ENCODE results near the gene AKR1A1.
"Not testable (repeated sequence)": the region's sequence is repeated elsewhere in the genome, so short reads cannot be mapped to it uniquely, and the experiment has no call there.

The AKR1A1 gene

DNA sequence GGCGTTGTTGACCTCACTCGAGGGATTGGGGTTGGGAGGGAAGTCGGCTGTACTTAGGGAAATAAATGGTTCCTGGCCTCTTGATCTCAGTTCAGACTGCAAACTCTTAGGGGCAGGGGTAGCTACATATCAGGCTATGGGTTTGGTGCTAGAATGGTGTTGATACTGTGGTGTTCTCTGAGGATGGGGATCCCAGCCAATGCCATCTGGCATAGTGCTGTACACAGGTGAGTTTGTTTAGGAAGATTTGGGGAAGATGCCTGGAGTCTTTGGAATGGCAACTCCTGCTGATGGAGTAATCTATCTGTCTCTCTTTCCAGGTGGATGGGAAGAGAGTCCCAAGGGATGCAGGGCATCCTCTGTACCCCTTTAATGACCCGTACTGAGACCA lies 18.9 kb downstream of the AKR1A1 start:
- DNase-seq (ENCODE audit: low read depth in 1 of 2, low spot score in 1 of 2): no peak

DNA sequence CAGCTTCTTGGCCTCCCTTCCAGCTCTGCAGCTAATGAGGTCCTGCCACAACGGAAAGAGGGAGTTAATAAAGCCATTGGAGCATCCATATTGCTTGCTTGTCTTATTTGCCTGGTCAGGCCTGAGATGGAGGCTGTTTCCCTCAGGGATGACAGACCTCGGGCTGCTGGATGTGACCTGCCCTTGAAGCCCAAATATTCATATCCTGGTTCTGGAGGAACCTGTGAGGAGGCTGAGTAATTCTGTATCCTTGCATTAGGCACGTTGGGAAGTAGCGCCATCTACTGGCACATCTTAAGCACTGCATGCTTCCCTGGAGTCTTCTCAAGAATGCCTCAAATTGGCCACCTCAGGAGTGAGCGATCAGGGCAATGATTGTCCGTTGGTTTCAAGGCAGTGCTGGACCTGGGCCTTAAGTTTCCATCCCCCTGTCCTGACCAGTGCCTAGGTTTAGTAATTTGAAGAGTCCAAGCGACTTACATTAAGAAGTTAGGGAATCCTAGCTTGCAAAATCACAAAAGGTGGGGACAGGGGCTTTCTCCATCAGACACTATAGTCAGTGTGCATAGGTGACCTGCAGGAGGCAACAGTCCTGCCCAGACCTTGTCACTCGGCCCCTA lies 19.4 kb downstream of the AKR1A1 start:
- peak; percentile 46 to 52 for DNase-seq (ENCODE audit: low read depth in 1 of 2, low spot score in 1 of 2)

DNA sequence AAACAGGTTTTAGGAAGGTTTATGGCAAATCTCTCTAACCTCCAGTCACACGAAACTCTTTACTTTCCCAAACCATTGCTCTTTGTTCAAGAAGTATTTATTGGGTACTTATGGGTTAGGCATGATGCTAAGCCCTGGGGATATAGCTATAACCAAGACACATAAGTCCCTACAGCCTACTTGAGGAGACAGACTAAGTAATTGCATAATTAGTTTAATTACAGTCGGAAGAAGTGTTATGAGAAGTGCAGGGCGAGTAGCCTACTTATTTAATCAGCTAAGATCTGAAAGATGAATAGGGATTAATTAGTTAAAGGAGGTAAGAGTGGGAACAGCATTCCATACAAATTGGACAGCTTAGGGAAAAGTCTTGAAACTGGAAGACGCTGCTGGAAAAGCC lies 20.0 kb downstream of the AKR1A1 start:
- no peak for DNase-seq (ENCODE audit: low read depth in 1 of 2, low spot score in 1 of 2)

DNA sequence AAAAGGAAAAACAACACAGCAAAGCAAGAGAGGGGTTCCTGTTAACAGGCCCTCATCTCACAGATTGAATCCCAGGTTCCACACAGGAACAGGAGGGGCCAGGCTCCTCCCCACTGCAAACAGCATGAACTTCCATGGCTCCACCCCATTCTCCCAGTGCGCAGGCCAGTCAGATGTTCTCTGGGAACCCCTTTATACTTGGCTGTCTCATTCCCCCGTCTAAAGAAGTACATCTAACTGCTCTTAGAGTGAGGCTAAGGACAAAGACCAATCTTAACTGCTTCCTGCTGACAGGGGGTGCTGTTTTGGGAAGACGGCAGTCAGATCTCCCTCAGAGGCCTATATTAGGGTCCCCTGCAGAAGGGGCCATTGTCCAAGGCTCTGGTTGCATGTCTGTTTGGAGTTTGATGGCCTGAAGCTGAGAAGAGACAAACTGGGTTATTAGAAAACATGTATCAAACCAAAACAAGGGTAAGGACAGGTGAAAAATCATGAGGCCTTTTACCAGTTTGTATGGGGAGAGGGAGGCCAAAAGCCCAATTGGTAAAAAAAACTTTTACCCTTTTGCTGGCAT lies 22.7 kb downstream of the AKR1A1 start:
- no peak for DNase-seq (ENCODE audit: low read depth in 1 of 2, low spot score in 1 of 2)

DNA sequence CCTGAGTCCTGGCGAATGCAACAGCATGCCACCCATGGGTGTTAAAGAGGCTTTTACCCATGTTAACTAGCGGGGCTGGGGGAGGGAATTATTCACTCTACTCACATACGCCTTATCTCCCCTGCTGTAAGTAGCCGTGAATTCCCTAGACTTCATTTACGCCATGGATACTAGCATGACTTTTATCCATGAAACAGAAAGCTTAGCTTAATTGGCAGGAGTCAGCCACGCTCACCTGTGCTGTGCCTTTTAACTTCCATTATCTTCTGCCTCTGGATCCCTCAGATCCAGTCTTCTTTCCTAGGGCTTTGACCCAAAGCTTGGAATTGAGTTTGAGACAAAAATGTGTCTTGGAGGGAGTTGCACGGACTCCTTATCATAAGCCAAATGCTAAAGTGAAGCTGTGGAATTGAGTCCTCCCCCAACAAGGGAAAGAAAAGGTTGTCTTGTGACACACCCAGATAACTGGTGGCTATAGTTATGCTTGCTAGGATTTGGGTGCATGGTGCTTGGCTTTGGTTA lies 23.5 kb downstream of the AKR1A1 start:
- DNase-seq (ENCODE audit: low read depth in 1 of 2, low spot score in 1 of 2): no peak

DNA sequence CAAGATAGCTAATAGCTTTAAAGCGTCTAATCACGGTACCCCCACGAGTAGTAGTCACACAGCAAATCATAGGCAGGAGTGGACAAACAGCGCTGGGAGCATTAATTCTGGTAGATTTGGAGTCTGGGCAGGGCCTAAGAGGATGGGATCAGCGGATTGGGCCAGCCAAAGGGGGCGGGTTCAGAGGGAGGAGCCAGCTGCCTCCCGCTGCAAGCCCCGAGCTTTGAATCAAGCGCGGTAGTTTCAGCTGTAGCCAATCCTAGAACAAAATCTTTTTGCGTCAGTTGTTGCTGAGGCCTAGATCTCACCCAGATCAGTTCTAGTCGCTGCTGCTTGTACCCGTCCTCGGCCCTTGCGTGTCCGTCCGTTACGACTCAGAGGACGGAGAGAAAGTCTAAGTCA lies 32.6 kb downstream of the AKR1A1 start:
- DNase-seq (ENCODE audit: low read depth in 1 of 2, low spot score in 1 of 2): peak; percentile 85 to 89

DNA sequence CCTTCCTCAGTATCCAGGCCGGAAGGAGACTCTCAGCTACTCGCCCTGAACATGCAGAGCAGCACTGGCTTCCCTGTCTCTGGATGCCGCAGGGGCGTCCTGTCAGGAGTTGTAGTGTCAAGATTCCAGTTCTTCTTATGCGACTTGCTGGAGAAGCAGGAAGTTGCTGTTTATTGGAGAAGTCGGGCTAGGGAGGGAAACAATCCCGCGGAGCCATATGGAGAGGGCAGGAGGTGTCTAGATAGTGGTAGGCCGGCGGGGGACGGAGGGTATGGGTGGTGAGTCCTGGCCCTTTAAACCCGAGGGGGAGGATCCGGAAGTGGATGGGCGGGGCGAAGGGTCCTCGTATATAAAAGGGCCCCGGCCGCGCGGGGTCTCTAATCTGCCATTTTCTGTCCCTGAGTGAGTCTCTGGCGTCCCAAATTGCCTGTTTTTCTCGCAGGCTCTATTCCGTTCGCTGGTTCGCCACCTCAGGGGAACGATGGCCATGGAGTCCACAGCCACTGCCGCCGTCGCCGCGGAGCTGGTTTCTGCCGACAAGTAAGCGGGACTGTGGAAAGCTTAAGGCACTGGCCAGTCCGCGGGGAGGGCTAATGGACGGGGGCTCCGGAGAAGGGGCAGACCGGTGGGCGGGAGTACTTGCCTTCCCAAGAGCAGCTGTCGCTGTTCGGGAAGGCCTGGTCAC lies 33.2 kb downstream of the AKR1A1 start, which contains the start of gene NASP:
Gene NASP, plus strand, starts transcription at position 376 of the 685 bp plus-strand sequence. Its CDS starts 106 bp downstream, at position 482.
- DNase-seq (ENCODE audit: low read depth in 1 of 2, low spot score in 1 of 2): peak; percentile 86 to 91

DNA sequence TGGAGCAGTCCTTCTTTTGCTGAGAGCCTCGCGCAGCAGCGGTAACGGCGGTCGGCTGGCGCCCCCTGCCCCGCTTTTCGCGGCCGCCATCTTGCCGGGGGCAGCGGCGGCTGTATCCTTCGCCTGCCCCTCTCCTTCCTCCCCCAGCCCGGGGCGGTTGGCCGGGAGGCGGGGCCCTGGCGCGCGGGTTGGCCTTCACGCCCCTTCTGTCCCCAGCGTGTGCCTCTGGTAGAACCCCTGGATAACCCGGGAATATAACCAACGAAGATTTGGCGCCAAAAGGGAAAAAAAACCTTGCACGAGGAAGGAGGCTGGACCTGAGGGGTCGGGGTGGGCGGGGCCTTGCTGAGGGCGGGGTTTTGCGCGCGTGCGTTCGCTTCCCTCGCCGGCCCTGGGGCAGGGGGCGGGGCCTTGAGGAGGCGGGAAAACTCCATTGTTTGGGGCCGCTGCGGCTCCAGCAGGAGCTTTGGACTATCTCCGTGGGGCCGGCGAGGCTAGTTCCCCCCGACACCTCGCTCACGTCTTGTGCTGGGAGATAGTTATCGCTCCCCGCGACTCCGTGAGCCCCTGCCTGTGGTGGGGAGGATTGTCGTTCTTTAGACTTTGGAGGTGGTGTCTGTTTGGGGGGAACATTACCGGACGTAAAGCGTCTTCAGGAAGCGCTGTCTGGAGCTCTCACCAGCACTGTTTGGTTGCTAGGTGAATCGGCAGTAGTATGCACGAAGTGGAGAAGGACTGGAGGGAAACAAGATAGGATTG lies 33.9 kb downstream of the AKR1A1 start:
- DNase-seq (ENCODE audit: low read depth in 1 of 2, low spot score in 1 of 2): peak; percentile 72 to 81

DNA sequence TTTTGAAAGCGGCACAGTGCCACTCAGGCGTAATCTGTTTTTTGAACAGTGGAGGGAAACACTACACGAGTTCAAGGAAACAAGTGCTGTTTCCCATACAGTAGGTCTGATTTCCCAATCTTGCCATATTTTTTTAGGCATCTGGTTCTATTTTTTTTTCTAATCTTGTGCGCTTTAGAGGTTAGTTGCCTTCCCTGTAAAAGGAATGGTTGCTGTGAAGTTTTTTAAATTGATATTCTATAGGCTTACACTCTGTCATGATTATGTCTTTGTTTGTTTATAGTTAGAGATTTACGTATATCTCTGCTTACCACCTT lies 34.4 kb downstream of the AKR1A1 start:
- DNase-seq (ENCODE audit: low read depth in 1 of 2, low spot score in 1 of 2): no peak

DNA sequence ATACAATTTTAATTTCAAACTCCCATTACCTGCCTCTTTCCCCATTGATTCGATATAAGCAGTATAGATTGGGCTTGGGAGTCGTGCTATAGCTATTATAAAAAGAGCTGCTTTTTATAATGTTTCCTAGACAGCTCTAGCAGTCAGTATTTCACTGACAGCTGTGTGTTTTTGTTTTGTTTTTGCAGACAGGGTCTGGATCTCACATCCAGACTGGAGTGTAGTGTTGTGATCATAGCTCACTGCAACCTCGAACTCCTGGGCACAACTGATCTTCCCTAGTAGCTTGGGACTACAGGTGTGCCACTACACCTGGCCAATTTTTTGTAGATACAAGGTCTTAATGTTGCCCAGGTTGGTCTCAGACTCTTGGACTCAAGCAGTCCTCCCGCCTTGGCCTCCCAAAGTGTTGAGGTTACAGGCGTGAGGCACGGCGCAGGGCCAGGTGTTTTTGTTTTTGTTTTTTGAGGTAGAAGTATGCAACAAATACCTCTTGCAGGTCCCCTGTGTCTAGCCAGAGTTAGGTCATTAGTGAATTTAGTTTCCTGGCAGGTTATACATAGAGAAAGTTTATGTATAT lies 35.0 kb downstream of the AKR1A1 start:
- DNase-seq (ENCODE audit: low read depth in 1 of 2, low spot score in 1 of 2): no peak

DNA sequence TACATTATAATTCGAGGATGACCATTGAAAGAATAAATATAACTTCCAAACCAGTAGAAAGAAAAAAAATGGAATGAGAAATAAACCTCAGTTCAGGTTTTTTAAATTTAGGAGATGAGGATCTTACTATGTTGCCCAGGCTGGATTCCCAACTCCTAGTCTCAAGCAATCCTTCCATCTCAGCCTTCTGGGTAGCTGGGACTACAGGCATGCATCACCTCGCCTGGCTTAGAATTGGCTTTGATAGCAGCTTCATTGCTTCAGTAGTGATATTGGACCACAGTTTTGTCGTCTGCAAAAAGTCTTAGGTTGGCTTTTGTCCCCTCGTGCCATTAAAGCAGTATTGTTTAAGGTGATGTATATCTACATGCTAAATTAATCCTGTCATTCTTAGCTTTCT lies 36.1 kb downstream of the AKR1A1 start:
- no peak for DNase-seq (ENCODE audit: low read depth in 1 of 2, low spot score in 1 of 2)

DNA sequence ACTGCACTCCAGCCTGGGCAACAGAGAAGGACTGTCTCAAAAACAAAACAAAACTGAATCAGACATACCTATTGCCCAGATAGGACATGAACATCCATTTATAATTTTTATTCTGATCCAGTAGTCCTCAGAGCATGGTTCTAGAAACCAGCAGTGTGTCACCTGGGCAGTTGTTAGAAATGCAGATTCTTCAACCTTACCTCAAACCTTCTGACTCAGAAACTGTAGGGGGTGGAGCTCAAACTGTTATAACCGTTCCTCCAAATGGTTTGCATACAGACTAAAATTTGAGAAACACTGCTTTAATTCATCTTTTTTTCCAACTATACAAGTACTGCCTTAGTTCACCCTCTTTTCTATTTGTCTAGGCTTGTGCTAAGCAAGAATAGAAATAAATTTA lies 39.2 kb downstream of the AKR1A1 start:
- no peak for DNase-seq (ENCODE audit: low read depth in 1 of 2, low spot score in 1 of 2)

DNA sequence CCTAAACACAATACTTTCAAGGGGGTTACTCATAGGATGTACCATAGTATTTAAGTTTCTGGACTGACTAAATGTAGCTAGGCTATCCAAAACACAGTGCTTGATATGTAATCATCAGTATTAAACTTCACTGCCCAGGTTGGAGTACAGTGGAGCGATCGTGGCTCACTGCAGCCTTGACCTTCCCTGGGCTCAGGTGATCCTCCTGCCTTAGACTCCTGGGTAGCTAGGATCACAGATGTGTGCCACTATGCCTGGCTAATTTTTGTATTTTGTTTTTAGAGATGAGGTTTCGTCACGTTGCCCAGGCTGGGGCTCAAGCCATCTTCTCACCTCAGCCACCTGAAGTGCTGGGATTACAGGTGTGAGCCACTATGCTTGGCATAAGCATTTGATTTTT lies 43.8 kb downstream of the AKR1A1 start:
- DNase-seq (ENCODE audit: low read depth in 1 of 2, low spot score in 1 of 2): no peak

DNA sequence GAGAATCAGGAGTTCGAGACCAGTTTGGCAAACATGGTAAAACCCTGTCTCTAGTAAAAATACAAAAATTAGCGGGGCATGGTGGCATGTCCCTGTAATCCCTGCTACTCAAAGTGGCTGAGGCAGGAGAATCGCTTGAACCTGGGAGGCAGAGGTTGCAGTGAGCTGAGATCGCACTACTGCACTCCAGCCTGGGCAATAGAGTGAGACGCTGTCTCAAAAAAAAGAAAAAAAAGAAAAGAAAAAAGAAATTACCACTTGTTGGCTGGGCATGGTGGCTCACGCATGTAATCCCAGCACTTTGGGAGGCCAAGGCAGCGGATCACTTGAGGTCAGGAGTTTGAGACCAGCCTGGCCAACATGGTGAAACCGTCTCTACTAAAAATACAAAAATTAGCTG lies 46.1 kb downstream of the AKR1A1 start:
- not testable (repeated sequence) for DNase-seq (ENCODE audit: low read depth in 1 of 2, low spot score in 1 of 2)

DNA sequence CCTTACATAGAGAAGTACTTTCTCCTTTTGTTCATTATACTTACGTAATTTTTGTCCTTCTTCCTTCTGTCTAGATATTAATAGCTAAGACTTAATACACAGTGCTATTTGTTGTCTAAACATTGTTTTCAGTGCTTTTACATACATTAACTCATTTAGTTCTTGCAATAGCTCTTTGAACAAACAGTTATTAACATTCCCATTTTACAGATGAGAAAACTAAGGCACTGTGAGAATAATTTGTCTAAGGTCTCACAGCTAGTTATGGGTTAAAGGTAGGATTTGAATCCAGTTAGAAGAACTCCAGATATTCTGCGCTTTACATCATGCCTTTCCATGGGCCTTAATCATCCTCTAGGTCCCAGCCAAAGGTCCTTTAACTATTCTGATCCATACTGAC lies 53.6 kb downstream of the AKR1A1 start:
- no peak for DNase-seq (ENCODE audit: low read depth in 1 of 2, low spot score in 1 of 2)

DNA sequence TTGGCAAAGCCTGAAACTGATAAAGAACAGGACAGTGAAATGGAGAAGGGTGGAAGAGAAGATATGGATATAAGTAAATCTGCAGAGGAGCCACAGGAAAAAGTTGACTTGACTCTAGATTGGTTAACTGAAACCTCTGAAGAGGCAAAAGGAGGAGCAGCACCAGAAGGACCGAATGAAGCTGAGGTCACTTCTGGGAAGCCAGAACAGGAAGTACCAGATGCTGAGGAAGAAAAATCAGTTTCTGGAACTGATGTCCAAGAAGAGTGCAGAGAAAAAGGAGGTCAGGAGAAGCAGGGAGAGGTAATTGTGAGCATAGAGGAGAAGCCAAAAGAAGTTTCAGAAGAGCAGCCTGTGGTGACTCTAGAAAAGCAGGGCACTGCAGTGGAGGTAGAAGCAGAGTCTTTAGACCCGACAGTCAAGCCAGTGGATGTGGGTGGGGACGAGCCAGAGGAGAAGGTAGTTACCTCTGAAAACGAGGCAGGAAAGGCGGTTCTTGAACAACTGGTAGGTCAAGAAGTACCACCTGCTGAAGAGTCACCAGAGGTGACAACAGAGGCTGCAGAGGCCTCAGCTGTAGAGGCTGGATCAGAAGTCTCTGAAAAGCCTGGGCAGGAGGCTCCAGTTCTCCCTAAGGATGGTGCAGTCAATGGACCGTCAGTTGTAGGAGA lies 56.9 kb downstream of the AKR1A1 start:
- DNase-seq (ENCODE audit: low read depth in 1 of 2, low spot score in 1 of 2): no peak

DNA sequence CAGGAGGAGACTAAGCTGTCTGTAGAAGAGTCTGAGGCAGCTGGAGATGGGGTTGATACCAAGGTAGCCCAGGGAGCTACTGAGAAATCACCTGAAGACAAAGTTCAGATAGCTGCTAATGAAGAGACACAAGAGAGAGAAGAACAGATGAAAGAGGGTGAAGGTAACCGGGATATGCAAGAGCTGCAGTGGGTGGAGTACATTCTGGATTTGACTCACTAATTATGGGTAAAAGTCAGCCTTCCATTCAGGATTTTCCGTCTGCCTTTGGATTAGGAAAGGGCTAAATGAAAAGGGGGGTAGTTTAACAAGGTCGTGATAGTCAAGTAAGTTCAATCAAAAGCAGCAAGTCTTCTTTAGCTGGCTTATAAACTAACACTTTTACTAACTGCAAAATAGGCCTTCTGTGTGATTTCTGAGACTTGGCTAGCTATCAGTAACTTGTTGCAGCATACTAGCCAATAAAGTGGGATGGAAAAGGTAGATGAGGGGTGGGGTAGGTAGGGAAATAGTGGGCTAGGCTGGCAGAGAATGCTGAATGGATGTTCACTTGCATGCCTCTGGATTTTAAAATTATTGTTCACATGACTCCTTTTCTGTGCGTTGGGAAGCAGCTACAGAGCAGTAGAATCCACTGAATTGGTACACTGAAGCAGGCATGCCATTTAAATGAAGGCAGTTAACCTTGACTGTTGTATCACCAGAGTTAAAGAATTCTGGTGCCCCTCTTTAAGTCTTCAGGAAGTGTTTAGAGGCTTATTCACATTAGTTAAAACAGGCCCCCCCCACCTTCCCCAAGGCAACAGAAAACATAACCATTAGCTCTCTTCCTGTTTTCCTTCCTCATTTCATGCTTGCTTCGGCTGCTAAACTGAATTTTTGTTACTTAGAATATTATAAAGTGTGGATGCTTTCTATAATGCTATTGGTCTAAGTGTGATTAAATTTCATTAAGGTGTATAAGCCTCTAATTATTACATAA lies 57.8 kb downstream of the AKR1A1 start:
- DNase-seq (ENCODE audit: low read depth in 1 of 2, low spot score in 1 of 2): no peak

DNA sequence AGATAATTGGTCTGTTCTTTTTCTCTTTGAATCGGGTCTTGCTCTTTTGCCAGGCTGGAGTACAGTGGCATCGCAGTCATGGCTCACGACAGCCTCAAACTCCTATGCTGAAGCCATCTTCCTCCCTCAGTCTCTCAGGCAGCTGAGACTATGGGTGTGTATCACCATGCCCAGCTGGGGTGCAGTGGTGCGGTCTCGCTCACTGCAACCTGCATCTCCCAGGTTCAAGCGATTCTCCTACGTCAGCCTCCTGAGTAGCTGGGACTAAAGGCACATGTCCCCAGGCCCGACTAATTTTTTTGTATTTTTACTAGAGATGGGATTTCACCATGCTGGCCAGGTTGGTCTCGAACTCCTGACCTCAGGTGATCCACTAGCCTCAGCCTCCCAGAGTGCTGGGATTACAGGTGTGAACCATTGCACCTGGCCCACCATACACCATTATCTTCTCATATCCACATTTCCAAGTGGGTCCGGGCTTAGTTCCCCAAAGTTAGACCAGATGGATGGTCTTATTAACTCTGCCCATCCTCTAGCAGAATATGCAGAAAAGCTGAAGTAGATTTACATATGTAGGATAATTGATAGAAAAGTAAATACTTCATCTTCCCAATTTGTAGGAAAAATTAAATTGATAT lies 60.1 kb downstream of the AKR1A1 start:
- DNase-seq (ENCODE audit: low read depth in 1 of 2, low spot score in 1 of 2): no peak

DNA sequence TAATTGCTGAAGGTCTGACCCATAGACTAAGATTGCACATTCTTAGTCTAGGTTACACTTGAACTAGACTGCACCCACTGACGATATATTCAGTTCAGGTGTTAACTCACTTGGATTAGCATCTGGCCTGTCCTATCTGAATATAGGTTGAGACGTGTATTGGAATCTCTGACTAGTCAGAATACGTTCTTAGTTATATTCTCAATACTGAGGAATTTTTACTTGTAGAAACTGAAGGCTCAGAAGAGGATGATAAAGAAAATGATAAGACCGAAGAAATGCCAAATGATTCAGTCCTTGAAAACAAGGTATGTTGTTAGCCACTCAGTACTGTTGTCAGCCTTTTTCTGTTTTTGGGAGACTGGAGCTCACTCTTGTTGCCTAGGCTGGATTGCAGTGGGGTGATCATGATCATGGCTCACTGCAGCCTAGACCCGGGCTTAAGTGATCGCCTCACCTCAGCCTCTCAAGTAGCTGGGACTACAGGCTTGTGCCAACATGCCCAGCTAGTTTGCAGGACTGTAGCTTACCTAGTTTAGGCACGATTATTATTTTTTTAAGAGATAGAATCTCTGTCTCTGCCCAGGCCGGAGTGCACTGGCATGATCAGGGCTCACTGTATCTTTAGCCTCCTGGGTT lies 62.4 kb downstream of the AKR1A1 start:
- no peak for DNase-seq (ENCODE audit: low read depth in 1 of 2, low spot score in 1 of 2)

Measured in activated T-helper 1 cell treated with anti-CD3 and anti-CD28 coated beads, Interleukin-2, amount 50 U/mL, for 16 hours (primary cell).